IMR-90 (cell line): ENCODE measurements around the gene TCF4.

Experiments
- BHLHE40 ChIP-seq: fragments of 150-350 bp; IDR thresholded peaks from 2 replicates; pipeline ENCODE4 v1.6.1; 2016; ENCODE audit warnings: mild to moderate bottlenecking, low read depth, low read length
- CEBPB ChIP-seq: IDR thresholded peaks from 2 replicates; pipeline ENCODE4 v1.6.1; 2012; ENCODE audit warnings: low read depth, low read length, improper control_type of control experiment
- FOS ChIP-seq: fragments of 150-350 bp; IDR thresholded peaks from 2 replicates; pipeline ENCODE4 v1.6.1; 2016; ENCODE audit warnings: low read depth, low read length
- MAZ ChIP-seq: IDR thresholded peaks from 2 replicates; pipeline ENCODE4 v1.6.1; 2012; ENCODE audit warnings: low read depth, mild to moderate bottlenecking, low read length, improper control_type of control experiment, moderate library complexity, borderline replicate concordance
- MXI1 ChIP-seq: IDR thresholded peaks from 2 replicates; pipeline ENCODE4 v1.6.1; 2012; ENCODE audit warnings: low read depth, mild to moderate bottlenecking, low read length, moderate library complexity, borderline replicate concordance
- NFE2L2 ChIP-seq: fragments of 150-350 bp; IDR thresholded peaks from 2 replicates; pipeline ENCODE4 v1.6.1; 2016; ENCODE audit warnings: low read depth, mild to moderate bottlenecking, low read length
- POLR2A ChIP-seq: IDR thresholded peaks from 2 replicates; pipeline ENCODE4 v1.6.1; 2012; ENCODE audit warnings: mild to moderate bottlenecking, low read depth, low read length
- RAD21 ChIP-seq: IDR thresholded peaks from 2 replicates; pipeline ENCODE4 v1.6.1; 2012; ENCODE audit warnings: low read length, improper control_type of control experiment
- RCOR1 ChIP-seq: IDR thresholded peaks from 2 replicates; pipeline ENCODE4 v1.6.1; 2012; ENCODE audit warnings: mild to moderate bottlenecking, low read length, improper control_type of control experiment; ENCODE audit not compliant: insufficient replicate concordance
- RFX5 ChIP-seq: IDR thresholded peaks from 2 replicates; pipeline ENCODE4 v1.8.0; 2012; ENCODE audit warnings: low read depth, mild to moderate bottlenecking, low read length, moderate library complexity
- SMC3 ChIP-seq: fragments of 150-350 bp; IDR thresholded peaks from 2 replicates; pipeline ENCODE4 v1.6.1; 2016; ENCODE audit warnings: low read depth, mild to moderate bottlenecking, antibody characterized with exemption, low read length, moderate library complexity
- TF ChIP-seq, protein P1 (sequence below): conservative IDR thresholded peaks from 2 replicates; pipeline ENCODE4 v1.5.1; 2012; ENCODE audit warnings: mild to moderate bottlenecking, low read depth, low read length, improper control_type of control experiment
- TF ChIP-seq, protein P2 (sequence below): fragments of 150-350 bp; IDR thresholded peaks from 2 replicates; pipeline ENCODE4 v1.6.1; 2017; ENCODE audit warnings: mild to moderate bottlenecking, antibody characterized with exemption, low read length, low read depth

DNA sequence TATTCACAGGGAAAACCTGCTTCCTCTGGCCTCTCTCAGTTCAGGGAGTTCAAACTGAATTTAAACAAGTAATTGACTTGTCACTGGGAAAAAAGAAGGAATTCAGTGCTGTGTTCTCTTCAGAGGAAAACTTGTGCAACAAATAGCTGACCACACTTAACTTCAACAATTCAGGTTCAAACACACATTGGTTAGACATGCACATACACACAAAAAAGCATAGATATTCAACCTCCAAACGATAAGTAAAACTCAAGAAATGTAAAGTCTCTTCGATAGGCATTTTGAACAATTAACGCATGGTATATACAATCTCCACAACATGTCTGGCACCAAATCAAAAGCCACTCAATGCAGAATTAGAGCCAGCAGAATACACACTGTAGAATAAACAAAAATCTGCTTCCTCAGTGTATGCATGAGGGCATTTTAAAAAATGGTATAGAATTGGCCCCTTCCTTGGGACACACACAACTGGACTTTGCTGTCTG, 269.0 kb downstream of the TCF4 start:
- TF ChIP-seq, protein P1, sequence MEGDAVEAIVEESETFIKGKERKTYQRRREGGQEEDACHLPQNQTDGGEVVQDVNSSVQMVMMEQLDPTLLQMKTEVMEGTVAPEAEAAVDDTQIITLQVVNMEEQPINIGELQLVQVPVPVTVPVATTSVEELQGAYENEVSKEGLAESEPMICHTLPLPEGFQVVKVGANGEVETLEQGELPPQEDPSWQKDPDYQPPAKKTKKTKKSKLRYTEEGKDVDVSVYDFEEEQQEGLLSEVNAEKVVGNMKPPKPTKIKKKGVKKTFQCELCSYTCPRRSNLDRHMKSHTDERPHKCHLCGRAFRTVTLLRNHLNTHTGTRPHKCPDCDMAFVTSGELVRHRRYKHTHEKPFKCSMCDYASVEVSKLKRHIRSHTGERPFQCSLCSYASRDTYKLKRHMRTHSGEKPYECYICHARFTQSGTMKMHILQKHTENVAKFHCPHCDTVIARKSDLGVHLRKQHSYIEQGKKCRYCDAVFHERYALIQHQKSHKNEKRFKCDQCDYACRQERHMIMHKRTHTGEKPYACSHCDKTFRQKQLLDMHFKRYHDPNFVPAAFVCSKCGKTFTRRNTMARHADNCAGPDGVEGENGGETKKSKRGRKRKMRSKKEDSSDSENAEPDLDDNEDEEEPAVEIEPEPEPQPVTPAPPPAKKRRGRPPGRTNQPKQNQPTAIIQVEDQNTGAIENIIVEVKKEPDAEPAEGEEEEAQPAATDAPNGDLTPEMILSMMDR, result no peak
- TF ChIP-seq RCOR1 (no peak), CEBPB (peak; percentile 84), POLR2A (no peak), RFX5 (no peak), BHLHE40 (no peak), SMC3 (no peak), MXI1 (no peak), FOS (no peak), NFE2L2 (no peak), MAZ (no peak), RAD21 (no peak)
- TF ChIP-seq, protein P2, sequence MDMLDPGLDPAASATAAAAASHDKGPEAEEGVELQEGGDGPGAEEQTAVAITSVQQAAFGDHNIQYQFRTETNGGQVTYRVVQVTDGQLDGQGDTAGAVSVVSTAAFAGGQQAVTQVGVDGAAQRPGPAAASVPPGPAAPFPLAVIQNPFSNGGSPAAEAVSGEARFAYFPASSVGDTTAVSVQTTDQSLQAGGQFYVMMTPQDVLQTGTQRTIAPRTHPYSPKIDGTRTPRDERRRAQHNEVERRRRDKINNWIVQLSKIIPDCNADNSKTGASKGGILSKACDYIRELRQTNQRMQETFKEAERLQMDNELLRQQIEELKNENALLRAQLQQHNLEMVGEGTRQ, result no peak
